ENCODE data around the gene LCK.

LCK gene

GRCh38 chr1:32331549-32331948 lies 80.5 kb downstream of the LCK start:
- no peak for DNase-seq (ENCODE audit: low read depth)
- TF ChIP-seq CTCF (IDR thresholded peaks at IDR 0.05; ENCODE audit: low read depth, low read length) (no peak), POLR2A (IDR thresholded peaks at IDR 0.05; ENCODE audit: extremely low read depth, insufficient read length) (no peak), MYC (IDR thresholded peaks at IDR 0.05; ENCODE audit: low read depth, low read length) (no peak)
- TF ChIP-seq, protein P1, sequence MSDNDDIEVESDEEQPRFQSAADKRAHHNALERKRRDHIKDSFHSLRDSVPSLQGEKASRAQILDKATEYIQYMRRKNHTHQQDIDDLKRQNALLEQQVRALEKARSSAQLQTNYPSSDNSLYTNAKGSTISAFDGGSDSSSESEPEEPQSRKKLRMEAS (IDR thresholded peaks at IDR 0.05; ENCODE audit: low read depth, low read length) = no peak
- H3K4me3 ChIP-seq (ENCODE audit: low read depth, low read length) = no peak overlapping the region

DNA sequence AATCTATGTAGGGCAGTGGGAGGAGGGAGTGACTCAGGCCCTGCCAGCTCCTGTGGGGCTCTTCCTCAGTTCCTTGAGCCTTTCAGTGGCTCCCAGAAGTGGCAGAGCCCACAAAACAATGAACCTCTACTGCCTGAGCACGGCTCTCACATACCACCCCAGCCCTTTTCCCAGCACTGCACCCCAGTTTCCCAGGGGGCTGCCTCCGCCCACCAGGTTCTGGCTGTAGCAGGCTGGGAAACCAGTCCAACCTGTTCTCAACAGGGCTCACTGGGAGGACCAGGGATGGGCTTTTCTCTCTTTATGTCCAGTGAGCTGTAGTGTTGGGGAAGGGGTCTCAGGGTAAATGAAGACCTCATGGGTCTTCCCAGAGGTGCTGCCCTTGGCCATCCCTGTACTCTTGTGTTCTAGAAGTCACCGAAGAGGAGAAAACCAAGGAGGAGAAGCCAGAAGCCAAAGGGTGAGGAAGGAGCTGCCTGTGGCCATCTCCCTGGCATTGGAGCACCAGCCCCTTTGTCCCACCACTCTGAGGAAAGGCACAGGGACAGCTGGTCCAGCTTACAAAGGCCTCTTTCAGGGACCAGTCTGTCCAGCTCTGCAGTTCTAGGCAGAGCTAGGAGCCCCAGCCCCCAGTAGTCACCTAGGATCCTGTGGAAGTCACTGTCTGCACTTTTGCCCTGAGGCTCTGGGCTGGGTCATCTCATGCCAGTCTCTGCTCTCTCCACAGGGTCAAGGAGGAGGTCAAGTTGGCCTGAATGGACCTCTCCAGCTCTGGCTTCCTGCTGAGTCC lies 81.4 kb downstream of the LCK start:
- DNase-seq (ENCODE audit: low read depth) = no peak
- H3K4me3 ChIP-seq (ENCODE audit: low read depth, low read length) = no peak overlapping the region
- TF ChIP-seq MYC (IDR thresholded peaks at IDR 0.05; ENCODE audit: low read depth, low read length) (no peak), CTCF (IDR thresholded peaks at IDR 0.05; ENCODE audit: low read depth, low read length) (no peak), POLR2A (IDR thresholded peaks at IDR 0.05; ENCODE audit: extremely low read depth, insufficient read length) (no peak)
- TF ChIP-seq, protein P1 (IDR thresholded peaks at IDR 0.05; ENCODE audit: low read depth, low read length) = no peak

DNA sequence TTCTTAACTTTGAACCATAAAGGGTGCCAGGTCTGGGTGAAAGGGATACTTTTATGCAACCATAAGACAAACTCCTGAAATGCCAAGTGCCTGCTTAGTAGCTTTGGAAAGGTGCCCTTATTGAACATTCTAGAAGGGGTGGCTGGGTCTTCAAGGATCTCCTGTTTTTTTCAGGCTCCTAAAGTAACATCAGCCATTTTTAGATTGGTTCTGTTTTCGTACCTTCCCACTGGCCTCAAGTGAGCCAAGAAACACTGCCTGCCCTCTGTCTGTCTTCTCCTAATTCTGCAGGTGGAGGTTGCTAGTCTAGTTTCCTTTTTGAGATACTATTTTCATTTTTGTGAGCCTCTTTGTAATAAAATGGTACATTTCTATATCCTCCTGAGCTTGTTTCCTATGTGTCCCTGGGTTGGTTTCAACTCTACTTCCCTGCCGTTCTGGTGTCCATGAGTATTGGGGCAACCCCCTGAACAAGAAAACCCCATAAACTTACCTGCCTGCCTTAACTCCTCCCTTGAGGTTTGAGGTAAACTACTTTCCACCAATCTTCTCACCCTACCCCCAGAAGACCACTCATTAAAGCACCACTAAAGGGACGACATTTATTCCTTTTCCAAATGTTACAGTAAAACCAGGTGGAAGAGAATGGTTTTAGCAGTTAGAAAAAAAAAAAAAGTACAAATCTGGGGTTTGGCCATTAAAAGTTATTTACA lies 82.3 kb downstream of the LCK start:
- no peak overlapping the region for H3K4me3 ChIP-seq (ENCODE audit: low read depth, low read length)
- no peak for DNase-seq (ENCODE audit: low read depth)
- no peak for TF ChIP-seq MYC (IDR thresholded peaks at IDR 0.05; ENCODE audit: low read depth, low read length)
- TF ChIP-seq POLR2A (IDR thresholded peaks at IDR 0.05; ENCODE audit: extremely low read depth, insufficient read length) = no peak
- TF ChIP-seq, protein P1 (IDR thresholded peaks at IDR 0.05; ENCODE audit: low read depth, low read length) = no peak
- TF ChIP-seq CTCF (IDR thresholded peaks at IDR 0.05; ENCODE audit: low read depth, low read length) = no peak

- peak overlapping the region; percentile 60 for H3K4me3 ChIP-seq (ENCODE audit: low read depth, low read length)
- DNase-seq (ENCODE audit: low read depth) = no peak
- no peak for TF ChIP-seq MYC (IDR thresholded peaks at IDR 0.05; ENCODE audit: low read depth, low read length)
These were observed 83.3 kb downstream of the LCK start for GRCh38 chr1:32334274-32334861.

DNA sequence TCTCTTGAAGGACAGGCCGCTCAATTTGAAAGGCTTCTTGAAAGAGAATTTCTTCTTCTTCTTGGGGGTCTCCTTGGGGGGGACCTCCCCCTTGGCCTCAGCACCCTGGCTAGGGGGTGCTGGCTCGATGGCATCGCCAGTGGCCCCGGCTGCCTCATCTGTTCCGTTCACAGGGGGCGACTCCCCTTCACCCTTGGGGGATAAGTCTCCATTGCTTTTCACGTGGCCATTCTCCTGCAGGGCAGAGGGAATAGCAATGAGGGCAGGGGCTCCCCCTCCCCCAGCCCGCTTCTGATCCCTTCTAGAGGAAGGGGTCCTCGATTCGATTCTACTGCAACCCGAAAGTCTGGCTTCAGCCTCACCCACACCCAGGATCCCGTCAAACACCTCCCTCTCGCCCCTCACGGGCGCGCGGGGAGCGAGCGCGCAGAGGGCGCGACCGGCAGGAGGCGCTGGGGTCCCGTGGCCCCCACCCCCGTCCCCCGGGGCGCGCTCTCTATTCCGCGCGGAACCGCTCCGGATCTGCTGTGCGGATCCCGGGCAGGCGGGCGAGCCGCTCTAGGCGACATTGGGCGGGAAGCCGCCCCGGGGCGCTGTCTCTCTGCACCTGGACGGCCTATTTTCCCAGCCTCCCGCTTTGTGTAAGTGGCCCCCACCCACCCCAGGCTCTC lies 83.9 kb downstream of the LCK start:
- H3K4me3 ChIP-seq (ENCODE audit: low read depth, low read length) = peak overlapping the region; percentile 60
- TF ChIP-seq POLR2A (IDR thresholded peaks at IDR 0.05; ENCODE audit: extremely low read depth, insufficient read length) = peak; percentile 17
- peak; percentile 66 for TF ChIP-seq CTCF (IDR thresholded peaks at IDR 0.05; ENCODE audit: low read depth, low read length)
- TF ChIP-seq, protein P1 (IDR thresholded peaks at IDR 0.05; ENCODE audit: low read depth, low read length) = peak; percentile 20; the same call in 1 of the 2 replicates
- TF ChIP-seq MYC (IDR thresholded peaks at IDR 0.05; ENCODE audit: low read depth, low read length) = peak; percentile 55
- DNase-seq (ENCODE audit: low read depth) = peak; percentile 73

DNA sequence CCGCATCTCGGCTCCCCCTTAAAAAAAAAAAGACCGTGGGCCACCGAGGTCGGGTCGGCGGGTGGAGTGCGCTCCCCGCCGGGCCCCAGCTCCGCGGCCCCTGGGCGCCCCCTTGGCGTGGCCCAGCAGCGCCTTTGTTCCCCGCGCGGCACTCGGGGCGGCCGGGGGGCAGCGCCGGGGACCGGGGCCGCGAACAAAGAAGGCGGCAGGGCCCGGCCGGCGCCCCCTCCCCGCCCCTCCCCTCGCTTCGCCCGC lies 84.4 kb downstream of the LCK start:
- H3K4me3 ChIP-seq (ENCODE audit: low read depth, low read length) = peak overlapping the region; percentile 60
- TF ChIP-seq POLR2A (IDR thresholded peaks at IDR 0.05; ENCODE audit: extremely low read depth, insufficient read length) (peak; percentile 4), CTCF (IDR thresholded peaks at IDR 0.05; ENCODE audit: low read depth, low read length) (no peak)
- DNase-seq (ENCODE audit: low read depth) = no peak

All from NB4 (cell line).